Right ventricle myocardium superior (tissue), 1 donor: Measurements from ENCODE around the gene CYP46A1. TPM values are rescaled to one million over a fixed set of nuclear protein-coding genes. Genes with fewer than 3 reads are reported as not detected.

ENCODE experiments used
- ATAC-seq: fragments of 200-7000 bp; cut with Tn5 transposase; one replicate; pipeline ENCODE4 v1.9.1; 2020; ENCODE audit warnings: mild to moderate bottlenecking; ENCODE audit not compliant: poor library complexity
- DNase-seq: peaks from one replicate; pipeline ENCODE4 v3.0.0-alpha.2; 2020
- intact Hi-C: fragments of 100-400 bp; cut with DNase I; formaldehyde crosslinking; loops from one replicate; pipeline ENCODE4 v1.11.2; 2022
- total RNA-seq: library from RNA; stranded (reverse); fragmentation: NEBNext Ultra II Directional; extraction: Animal tissue kit (Norgen Biotek cat#: 25700); gene quantifications from one replicate; pipeline ENCODE4 v1.2.1, GENCODE V29; 2021
- donor health status: DM: no; HTN: yes; CAD: no; lungs with severe emphysema.

Gene CYP46A1
- total RNA-seq, 1 donor from 2014 or later = 3.0 TPM

GRCh38 chr14:99745307-99745951, 61.3 kb downstream of the CYP46A1 start:
- no peak for ATAC-seq
- DNase-seq = peak; percentile 30
- intact Hi-C loops = no loop called here

GRCh38 chr14:99747167-99747566, 63.1 kb downstream of the CYP46A1 start:
- ATAC-seq (no peak), DNase-seq (no peak)
- intact Hi-C loops = no loop called here

GRCh38 chr14:99747582-99748330, 63.7 kb downstream of the CYP46A1 start:
- DNase-seq (peak; percentile 29), ATAC-seq (no peak)
- intact Hi-C loops = no loop called here

GRCh38 chr14:99748529-99748928, 64.4 kb downstream of the CYP46A1 start:
- DNase-seq = no peak
- ATAC-seq = no peak
- intact Hi-C loops = no loop called here

GRCh38 chr14:99749142-99749541, 65.0 kb downstream of the CYP46A1 start:
- DNase-seq (no peak), ATAC-seq (no peak)
- intact Hi-C loops = no loop called here

- DNase-seq = peak; percentile 71
- peak; percentile 37 for ATAC-seq
- intact Hi-C loops = no loop called here
Observed at GRCh38 chr14:99749763-99750715, 65.9 kb downstream of the CYP46A1 start.

- intact Hi-C loops = no loop called here
- ATAC-seq (no peak), DNase-seq (peak; percentile 29)
Observed at GRCh38 chr14:99750746-99751450, 66.8 kb downstream of the CYP46A1 start.

- no peak for ATAC-seq
- intact Hi-C loops = no loop called here
- DNase-seq = peak; percentile 41
Observed at GRCh38 chr14:99751539-99752485, 67.7 kb downstream of the CYP46A1 start.

- intact Hi-C loops = no loop called here
- no peak for ATAC-seq
- peak; percentile 42 for DNase-seq
Observed at GRCh38 chr14:99752486-99753121, 68.5 kb downstream of the CYP46A1 start.

GRCh38 chr14:99753225-99754140, 69.4 kb downstream of the CYP46A1 start:
- intact Hi-C loops = no loop called here
- DNase-seq (no peak), ATAC-seq (no peak)

- intact Hi-C loops = no loop called here
- ATAC-seq (no peak), DNase-seq (peak; percentile 24)
Observed at GRCh38 chr14:99754141-99755067, 70.3 kb downstream of the CYP46A1 start.

- intact Hi-C loops = no loop called here
- DNase-seq (peak; percentile 44), ATAC-seq (peak; percentile 40)
Observed at GRCh38 chr14:99755068-99755405, 70.9 kb downstream of the CYP46A1 start.

- DNase-seq (peak; percentile 91), ATAC-seq (peak; percentile 73)
- intact Hi-C loops = no loop called here
Observed at GRCh38 chr14:99755629-99756603, 71.8 kb downstream of the CYP46A1 start.

- DNase-seq (peak; percentile 33), ATAC-seq (no peak)
- intact Hi-C loops = no loop called here
Observed at GRCh38 chr14:99756796-99757195, 72.7 kb downstream of the CYP46A1 start.
